ENCODE measurements around the gene SPINK13. TPM values are rescaled to one million over a fixed set of nuclear protein-coding genes. Genes with fewer than 3 reads are reported as not detected.

The SPINK13 gene
- total RNA-seq, 1 donor from 2014 or later, result not detected

DNA sequence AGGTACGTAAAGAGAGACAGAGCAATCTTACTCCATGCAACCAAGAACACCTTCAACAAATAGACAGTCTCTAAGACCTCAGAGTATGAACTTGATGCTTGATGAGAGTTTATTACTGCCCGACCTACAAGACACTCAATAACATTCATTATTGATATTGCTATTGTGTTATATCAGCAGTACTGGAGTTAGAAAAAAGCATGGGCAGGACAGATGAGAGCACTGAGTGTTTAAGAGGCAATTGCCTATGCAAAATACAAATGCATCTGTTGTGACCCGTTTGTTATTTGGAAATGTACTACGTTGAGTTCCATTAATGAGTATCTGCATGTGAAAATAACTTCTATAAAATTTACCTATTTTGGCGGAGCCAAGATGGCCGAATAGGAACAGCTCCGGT is 38.4 kb upstream of the SPINK13 start:
- H3K4me1 Mint-ChIP-seq (ENCODE audit: unreplicated experiment), result no peaks in the 10 kb centered on the region
- H3K36me3 Mint-ChIP-seq (ENCODE audit: unreplicated experiment), result no peaks in the 10 kb centered on the region
- H3K9me3 Mint-ChIP-seq (ENCODE audit: unreplicated experiment), result no peaks in the 10 kb centered on the region
- DNase-seq (ENCODE audit: extremely low spot score, unreplicated experiment), result no peak
- no peak overlapping the region for H3K27ac Mint-ChIP-seq (ENCODE audit: unreplicated experiment)
- TF ChIP-seq, protein P1, sequence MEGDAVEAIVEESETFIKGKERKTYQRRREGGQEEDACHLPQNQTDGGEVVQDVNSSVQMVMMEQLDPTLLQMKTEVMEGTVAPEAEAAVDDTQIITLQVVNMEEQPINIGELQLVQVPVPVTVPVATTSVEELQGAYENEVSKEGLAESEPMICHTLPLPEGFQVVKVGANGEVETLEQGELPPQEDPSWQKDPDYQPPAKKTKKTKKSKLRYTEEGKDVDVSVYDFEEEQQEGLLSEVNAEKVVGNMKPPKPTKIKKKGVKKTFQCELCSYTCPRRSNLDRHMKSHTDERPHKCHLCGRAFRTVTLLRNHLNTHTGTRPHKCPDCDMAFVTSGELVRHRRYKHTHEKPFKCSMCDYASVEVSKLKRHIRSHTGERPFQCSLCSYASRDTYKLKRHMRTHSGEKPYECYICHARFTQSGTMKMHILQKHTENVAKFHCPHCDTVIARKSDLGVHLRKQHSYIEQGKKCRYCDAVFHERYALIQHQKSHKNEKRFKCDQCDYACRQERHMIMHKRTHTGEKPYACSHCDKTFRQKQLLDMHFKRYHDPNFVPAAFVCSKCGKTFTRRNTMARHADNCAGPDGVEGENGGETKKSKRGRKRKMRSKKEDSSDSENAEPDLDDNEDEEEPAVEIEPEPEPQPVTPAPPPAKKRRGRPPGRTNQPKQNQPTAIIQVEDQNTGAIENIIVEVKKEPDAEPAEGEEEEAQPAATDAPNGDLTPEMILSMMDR (IDR thresholded peaks at IDR 0.05), result no peak
- H3K4me3 Mint-ChIP-seq (ENCODE audit: unreplicated experiment), result peak overlapping the region; percentile 18
- peaks cover under 1% of the 10 kb centered on the region for H3K27me3 Mint-ChIP-seq (ENCODE audit: unreplicated experiment)

GRCh38 chr5:148237785-148238417 is 30.7 kb upstream of the SPINK13 start:
- Mint-ChIP-seq H3K27ac (ENCODE audit: unreplicated experiment) (no peak overlapping the region), H3K4me1 (ENCODE audit: unreplicated experiment) (no peaks in the 10 kb centered on the region), H3K36me3 (ENCODE audit: unreplicated experiment) (no peaks in the 10 kb centered on the region), H3K27me3 (ENCODE audit: unreplicated experiment) (peaks cover 11% of the 10 kb centered on the region), H3K4me3 (ENCODE audit: unreplicated experiment) (no peak overlapping the region), H3K9me3 (ENCODE audit: unreplicated experiment) (no peaks in the 10 kb centered on the region)
- TF ChIP-seq, protein P1 (IDR thresholded peaks at IDR 0.05), result no peak
- DNase-seq (ENCODE audit: extremely low spot score, unreplicated experiment), result no peak

DNA sequence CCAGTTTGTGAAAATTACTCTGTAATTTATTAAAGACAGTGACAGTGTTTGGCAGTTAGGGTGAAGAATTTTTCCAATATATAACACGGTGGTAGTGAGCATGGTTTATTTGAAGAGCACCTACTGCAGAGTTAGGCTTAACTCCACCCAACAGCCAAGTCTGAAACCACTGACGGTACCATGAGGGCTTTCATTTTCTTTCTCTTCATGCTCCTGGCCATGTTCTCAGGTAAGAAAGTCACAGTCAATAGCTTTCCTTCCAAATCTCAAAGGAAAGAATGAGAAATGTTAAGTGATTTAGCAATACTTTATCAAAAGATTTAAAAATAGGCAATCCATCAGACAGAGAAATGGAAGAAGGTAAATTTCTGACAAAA is 30.2 kb upstream of the SPINK13 start, which contains the start of gene MARCOL:
TSS of gene MARCOL (plus strand) at position 108 of the 377 bp plus-strand sequence. CDS start at position 181, 73 bp downstream.
- Mint-ChIP-seq H3K4me3 (ENCODE audit: unreplicated experiment) (no peak within 1 kb of the TSS), H3K9me3 (ENCODE audit: unreplicated experiment) (no peaks in the 10 kb centered on the region), H3K27ac (ENCODE audit: unreplicated experiment) (no peak within 1 kb of the TSS)

DNA sequence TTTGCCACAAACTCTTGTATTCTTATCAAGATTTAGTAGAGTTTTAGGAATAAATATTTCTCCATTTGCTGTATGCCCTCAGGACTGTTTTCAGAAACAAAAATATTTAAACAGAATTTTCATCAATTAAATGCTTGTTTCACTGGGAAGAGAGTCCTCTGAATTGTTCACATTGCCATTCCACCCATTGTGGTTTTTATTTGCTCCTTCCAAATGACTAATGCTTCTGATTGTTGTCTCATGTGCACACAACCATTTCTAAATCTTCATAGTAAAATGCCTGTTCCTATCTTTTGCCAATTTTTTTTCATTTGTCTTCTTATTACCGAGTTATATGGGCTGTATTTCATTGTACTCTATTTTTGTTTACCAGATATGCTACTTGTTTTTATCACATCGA is 19.7 kb upstream of the SPINK13 start:
- no peak overlapping the region for H3K4me3 Mint-ChIP-seq (ENCODE audit: unreplicated experiment)
- no peaks in the 10 kb centered on the region for H3K9me3 Mint-ChIP-seq (ENCODE audit: unreplicated experiment)

More for the DNA sequence above, 30.2 kb upstream of the SPINK13 start, which contains the start of gene MARCOL:
- H3K4me1 Mint-ChIP-seq (ENCODE audit: unreplicated experiment), result no peaks in the 10 kb centered on the region
- TF ChIP-seq, protein P1 (IDR thresholded peaks at IDR 0.05), result no peak
- no peaks in the 10 kb centered on the region for H3K36me3 Mint-ChIP-seq (ENCODE audit: unreplicated experiment)
- peaks cover 11% of the 10 kb centered on the region for H3K27me3 Mint-ChIP-seq (ENCODE audit: unreplicated experiment)
- no peak for DNase-seq (ENCODE audit: extremely low spot score, unreplicated experiment)

DNA sequence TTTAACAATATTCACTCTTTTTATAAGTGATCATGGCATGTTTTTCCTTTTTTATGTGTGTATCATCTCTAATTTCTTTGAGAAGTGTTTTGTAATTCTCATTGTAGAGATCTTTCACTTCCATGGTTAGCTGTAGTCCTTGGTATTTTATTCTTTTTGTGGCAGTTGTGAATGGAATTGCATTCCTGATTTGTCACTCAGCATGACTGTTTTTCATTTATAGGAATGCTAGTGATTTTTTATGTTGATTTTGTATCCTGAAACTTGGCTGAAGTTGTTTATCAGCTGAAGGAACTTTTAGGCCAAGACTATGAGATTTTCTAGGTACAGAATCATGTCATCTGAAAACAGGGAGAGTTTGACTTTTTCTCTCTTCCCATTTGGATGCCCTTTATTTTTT is 13.1 kb upstream of the SPINK13 start:
- Mint-ChIP-seq H3K9me3 (ENCODE audit: unreplicated experiment) (peaks cover 22% of the 10 kb centered on the region), H3K4me1 (ENCODE audit: unreplicated experiment) (no peaks in the 10 kb centered on the region), H3K27me3 (ENCODE audit: unreplicated experiment) (no peaks in the 10 kb centered on the region), H3K4me3 (ENCODE audit: unreplicated experiment) (no peak overlapping the region), H3K36me3 (ENCODE audit: unreplicated experiment) (no peaks in the 10 kb centered on the region), H3K27ac (ENCODE audit: unreplicated experiment) (no peak overlapping the region)
- TF ChIP-seq, protein P1 (IDR thresholded peaks at IDR 0.05), result no peak
- no peak for DNase-seq (ENCODE audit: extremely low spot score, unreplicated experiment)

More for the DNA sequence above, 19.7 kb upstream of the SPINK13 start:
- TF ChIP-seq, protein P1 (IDR thresholded peaks at IDR 0.05), result no peak
- Mint-ChIP-seq H3K4me1 (ENCODE audit: unreplicated experiment) (no peaks in the 10 kb centered on the region), H3K27me3 (ENCODE audit: unreplicated experiment) (no peaks in the 10 kb centered on the region), H3K27ac (ENCODE audit: unreplicated experiment) (no peak overlapping the region), H3K36me3 (ENCODE audit: unreplicated experiment) (no peaks in the 10 kb centered on the region)
- DNase-seq (ENCODE audit: extremely low spot score, unreplicated experiment), result no peak
